Fibroblast of lung (primary cell): ENCODE results near the gene GPR141. TPM values are rescaled to one million over a fixed set of nuclear protein-coding genes. Genes with fewer than 3 reads are reported as not detected.

Source experiments
- DNase-seq, 2 donors: peaks; one replicate each; pipeline versions ENCODE4 v3.0.0 to v3.0.0-alpha.2; 2010; ENCODE audit warnings: low read depth in 2 of 2
- H2AFZ ChIP-seq: 2 replicates; pipeline ENCODE4 v1.5.1; 2012; ENCODE audit warnings: low read length, control low read depth, inconsistent platforms
- H3K27ac ChIP-seq: 2 replicates; pipeline ENCODE4 v1.5.1; 2011; ENCODE audit warnings: low read length, control low read depth; ENCODE audit not compliant: insufficient read depth
- H3K27me3 ChIP-seq: 2 replicates; pipeline ENCODE4 v1.5.1; 2011; ENCODE audit warnings: mild to moderate bottlenecking, low read length; ENCODE audit not compliant: control insufficient read depth, insufficient read depth
- H3K36me3 ChIP-seq: 2 replicates; pipeline ENCODE4 v1.5.1; 2011; ENCODE audit warnings: low read length; ENCODE audit not compliant: control insufficient read depth, insufficient read depth
- H3K4me1 ChIP-seq: 2 replicates; pipeline ENCODE4 v1.5.1; 2011; ENCODE audit warnings: low read length; ENCODE audit not compliant: control insufficient read depth, insufficient read depth; ENCODE audit errors: extremely low read depth
- H3K4me2 ChIP-seq: 2 replicates; pipeline ENCODE4 v1.5.1; 2011; ENCODE audit warnings: low read length, control low read depth; ENCODE audit not compliant: insufficient read depth; ENCODE audit errors: extremely low read depth
- H3K4me3 ChIP-seq, 4 experiments: fragments of 200-600 bp in 1 of 4; sonication (generic) in 1 of 4; replicated peaks in 1 of 4; 2 replicates each; pipeline ENCODE4 v1.5.1; 2011 to 2016; ENCODE audit warnings: low read length in 4 of 4, low read depth in 3 of 4, mild to moderate bottlenecking in 3 of 4, control low read depth in 2 of 4, inconsistent platforms in 1 of 4, mixed read lengths in 1 of 4; ENCODE audit not compliant: insufficient read depth in 1 of 4; ENCODE audit errors: control extremely low read depth in 1 of 4
- H3K79me2 ChIP-seq: 2 replicates; pipeline ENCODE4 v1.5.1; 2012; ENCODE audit warnings: mild to moderate bottlenecking, low read length, inconsistent platforms; ENCODE audit not compliant: control insufficient read depth, insufficient read depth
- H3K9ac ChIP-seq: 2 replicates; pipeline ENCODE4 v1.5.1; 2011; ENCODE audit warnings: mild to moderate bottlenecking, low read length, control low read depth; ENCODE audit not compliant: insufficient read depth
- H3K9me3 ChIP-seq: 2 replicates; pipeline ENCODE4 v1.5.1; 2012; ENCODE audit warnings: low read depth, low read length; ENCODE audit not compliant: control insufficient read depth, insufficient read depth
- H4K20me1 ChIP-seq: 2 replicates; pipeline ENCODE4 v1.5.1; 2011; ENCODE audit warnings: low read length; ENCODE audit not compliant: control insufficient read depth, insufficient read depth; ENCODE audit errors: extremely low read depth
- CTCF ChIP-seq, 2 donors: IDR thresholded peaks in 1 of 2; conservative IDR thresholded peaks in 1 of 2; 1 replicate in 1 of 2; 2 replicates in 1 of 2; pipeline ENCODE4 v1.5.1; 2011 to 2012; ENCODE audit warnings: low read length in 2 of 2, control low read depth in 1 of 2, inconsistent platforms in 1 of 2, low read depth in 1 of 2, mild to moderate bottlenecking in 1 of 2
- EZH2 ChIP-seq: IDR thresholded peaks from 2 replicates; pipeline ENCODE4 v1.5.1; 2012; ENCODE audit warnings: low read length, control low read depth, mild to moderate bottlenecking; ENCODE audit errors: missing control alignments
- polyA plus RNA-seq, 2 donors: library from polyadenylated mRNA; depleted of rRNA in 1 of 2; stranded (reverse) in 1 of 2; unstranded in 1 of 2; fragments of >200 nt; gene quantifications; 2 replicates each; pipeline ENCODE4 v1.2.1, GENCODE V29; 2011 to 2012; ENCODE audit warnings: missing spikeins in 1 of 2
- total RNA-seq: library from RNA; depleted of rRNA; stranded (reverse); fragments of >200 nt; gene quantifications from 2 replicates; pipeline ENCODE4 v1.2.1, GENCODE V29; 2014

The GPR141 gene
- total and polyA plus RNA-seq, 2 donors (not counting 1 experiment from before 2014, with no cell fraction given), result not detected

GRCh38 chr7:37709631-37710509 lies 26.3 kb downstream of the GPR141 start:
- Histone ChIP-seq H3K9me3 (no peaks in the 10 kb centered on the region), H3K27ac (no peak overlapping the region), H3K79me2 (no peaks in the 10 kb centered on the region), H3K4me2 (no peak overlapping the region), H3K4me1 (no peaks in the 10 kb centered on the region), H4K20me1 (no peaks in the 10 kb centered on the region), H3K36me3 (no peaks in the 10 kb centered on the region), H3K9ac (no peak overlapping the region), H3K4me3 (no peak overlapping the region), H2AFZ (no peak overlapping the region), H3K27me3 (no peaks in the 10 kb centered on the region)
- TF ChIP-seq EZH2 (no peak), CTCF (conservative IDR thresholded peaks at IDR 0.05 in 1 of 2, IDR thresholded peaks at IDR 0.05 in 1 of 2; ENCODE audit: low read depth in 1 of 2, low read length in 2 of 2) (no peak)
- DNase-seq, result no peak

DNA sequence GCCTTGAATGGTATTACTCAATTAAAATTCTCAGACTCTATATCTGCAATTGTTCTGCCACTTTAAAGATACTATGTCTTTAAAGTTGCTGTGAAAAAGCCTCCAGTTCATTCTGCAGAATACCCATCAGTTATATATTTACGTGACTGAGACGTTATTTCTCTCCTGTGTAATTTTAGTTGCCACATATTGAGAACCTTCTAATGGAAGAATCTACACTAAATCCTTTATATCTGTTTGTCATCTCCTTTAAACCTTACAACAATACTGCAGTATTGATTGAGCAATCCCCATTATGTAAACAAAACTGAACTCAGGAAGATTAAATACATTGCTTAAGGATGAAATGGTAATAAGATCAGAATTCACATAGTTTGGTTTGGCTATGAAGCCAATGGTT lies 30.0 kb downstream of the GPR141 start:
- TF ChIP-seq EZH2, result no peak
- no peak for TF ChIP-seq CTCF (conservative IDR thresholded peaks at IDR 0.05 in 1 of 2, IDR thresholded peaks at IDR 0.05 in 1 of 2; ENCODE audit: low read depth in 1 of 2, low read length in 2 of 2)
- no peaks in the 10 kb centered on the region for H3K79me2 ChIP-seq

DNA sequence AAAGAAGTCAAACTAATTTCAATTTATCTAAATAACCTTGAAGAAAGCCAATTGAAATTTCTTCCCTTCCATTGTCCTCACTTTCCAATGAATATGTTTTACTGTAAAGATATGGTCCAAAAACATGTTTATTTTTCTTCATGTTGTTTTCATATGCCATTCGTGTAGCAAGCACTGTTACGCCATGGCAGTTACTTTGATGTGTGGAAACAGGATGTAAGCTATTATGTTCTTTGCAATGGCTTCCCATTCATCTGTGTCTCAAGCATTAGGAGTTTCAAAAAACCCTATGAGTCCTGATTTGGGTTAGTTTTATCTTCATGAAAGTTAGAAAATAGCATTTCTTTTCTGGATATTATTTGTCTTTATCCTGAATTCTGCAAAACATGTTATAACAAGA lies 31.0 kb downstream of the GPR141 start:
- DNase-seq, result no peak
- TF ChIP-seq EZH2 (no peak), CTCF (conservative IDR thresholded peaks at IDR 0.05 in 1 of 2, IDR thresholded peaks at IDR 0.05 in 1 of 2; ENCODE audit: low read depth in 1 of 2, low read length in 2 of 2) (no peak)
- Histone ChIP-seq H2AFZ (no peak overlapping the region), H3K27ac (no peak overlapping the region), H3K9ac (no peak overlapping the region), H3K4me1 (no peaks in the 10 kb centered on the region), H3K79me2 (no peaks in the 10 kb centered on the region), H3K36me3 (no peaks in the 10 kb centered on the region), H3K4me2 (no peak overlapping the region), H4K20me1 (no peaks in the 10 kb centered on the region), H3K9me3 (no peaks in the 10 kb centered on the region), H3K4me3 (no peak overlapping the region), H3K27me3 (no peaks in the 10 kb centered on the region)

More for the DNA sequence above, 30.0 kb downstream of the GPR141 start:
- no peaks in the 10 kb centered on the region for H3K36me3 ChIP-seq
- H3K4me1 ChIP-seq, result no peaks in the 10 kb centered on the region
- H2AFZ ChIP-seq, result no peak overlapping the region
- no peak overlapping the region for H3K9ac ChIP-seq
- DNase-seq, result peak in 1 of 2 donors; percentile 3
- no peak overlapping the region for H3K4me3 ChIP-seq
- H3K27me3 ChIP-seq, result no peaks in the 10 kb centered on the region
- H3K9me3 ChIP-seq, result no peaks in the 10 kb centered on the region
- H3K27ac ChIP-seq, result no peak overlapping the region
- no peaks in the 10 kb centered on the region for H4K20me1 ChIP-seq
- no peak overlapping the region for H3K4me2 ChIP-seq
